ENCODE measurements around the gene GIMAP4. TPM values are rescaled to one million over a fixed set of nuclear protein-coding genes. Genes with fewer than 3 reads are reported as not detected.
A peak's percentile ranks its signal among the peaks of the same experiment; 100 is the strongest.
"Not testable (repeated sequence)": the region's sequence is repeated elsewhere in the genome, so short reads cannot be mapped to it uniquely, and the experiment has no call there.

Gene GIMAP4
- total RNA-seq, result 100 to 1,000 TPM; 202 to 336 TPM

GRCh38 chr7:150567169-150567568 is at the start of gene GIMAP4:
Gene GIMAP4 (plus strand): TSS chr7:150567390. CDS start chr7:150569902, 2,512 bp downstream.
- Mint-ChIP-seq H3K27ac (peak within 1 kb of the TSS; percentile 88 to 99), H3K9me3 (peaks cover 12 to 19% of the 10 kb centered on the region in 2 donors), H3K36me3 (peaks cover 57 to 69% of the 10 kb centered on the region in 2 donors)
- DNase-seq (ENCODE audit: low spot score in 2 of 2), result no peak
- ATAC-seq, result peak in 1 of 2 donors; percentile 61

- Mint-ChIP-seq H3K36me3 (peaks cover 48 to 69% of the 10 kb centered on the region in 2 donors), H3K27ac (peak overlapping the region; percentile 88 to 96), H3K9me3 (no peaks in the 10 kb centered on the region)
- DNase-seq (ENCODE audit: low spot score in 2 of 2) (no peak), ATAC-seq (no peak)
Measured at GRCh38 chr7:150519310-150519709, 47.9 kb upstream of the GIMAP4 start.

GRCh38 chr7:150520145-150520544 is 47.0 kb upstream of the GIMAP4 start:
- ATAC-seq (peak; percentile 46 to 69), DNase-seq (ENCODE audit: low spot score in 2 of 2) (peak; percentile 40 to 71)
- Mint-ChIP-seq H3K9me3 (peaks cover 4 to 5% of the 10 kb centered on the region in 2 donors), H3K27ac (peak overlapping the region; percentile 88 to 96), H3K36me3 (peaks cover 46 to 71% of the 10 kb centered on the region in 2 donors)

- H3K27ac Mint-ChIP-seq, result peak overlapping the region in 1 of 2 donors; percentile 96
- not testable (repeated sequence) for DNase-seq (ENCODE audit: low spot score in 2 of 2); ATAC-seq
- H3K9me3 Mint-ChIP-seq, result peaks cover 10 to 22% of the 10 kb centered on the region in 2 donors
- peaks cover 54 to 78% of the 10 kb centered on the region in 2 donors for H3K36me3 Mint-ChIP-seq
Measured at GRCh38 chr7:150522931-150523330, 44.3 kb upstream of the GIMAP4 start.

DNA sequence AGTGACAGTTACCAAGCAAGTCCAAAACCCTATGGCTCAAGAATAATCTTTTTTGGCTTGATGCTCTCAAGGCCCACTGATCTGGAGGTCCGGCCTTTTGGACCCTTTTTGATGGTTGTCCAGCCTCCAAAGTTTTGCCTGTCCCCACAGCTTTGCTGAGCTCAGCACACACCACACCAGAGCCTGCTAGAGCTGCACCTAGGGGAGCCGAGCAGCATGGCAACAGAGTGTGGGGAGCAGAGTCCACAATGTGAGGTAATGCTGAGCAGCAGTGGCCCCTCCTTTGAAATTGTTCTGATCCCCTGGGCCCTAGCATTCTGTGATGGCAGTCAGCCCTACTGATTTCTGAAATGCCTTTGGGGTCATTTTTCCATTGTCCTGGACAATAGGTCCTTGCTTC is 43.2 kb upstream of the GIMAP4 start:
- ATAC-seq, result peak; percentile 65 to 71

DNA sequence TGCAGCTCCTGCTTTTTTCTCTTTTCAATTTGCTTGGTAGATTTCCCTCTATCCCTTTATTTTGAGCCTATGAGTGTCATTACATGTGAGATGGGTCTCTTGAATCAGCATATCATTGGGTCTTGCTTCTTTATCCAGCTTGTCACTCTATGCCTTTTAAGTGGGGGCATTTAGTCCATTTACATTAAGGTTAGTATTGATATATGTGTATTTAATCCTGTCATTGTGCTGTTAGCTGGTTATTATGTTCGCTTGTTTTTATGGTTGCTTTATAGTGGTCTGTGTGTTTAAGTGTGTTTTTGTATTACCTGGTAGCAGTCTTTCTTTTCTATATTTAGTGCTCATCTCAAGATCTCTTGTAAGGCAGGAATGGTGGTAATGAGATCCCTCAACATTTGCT is 35.5 kb upstream of the GIMAP4 start:
- Mint-ChIP-seq H3K9me3 (peaks cover 51 to 65% of the 10 kb centered on the region in 2 donors), H3K36me3 (peaks cover 61 to 76% of the 10 kb centered on the region in 2 donors), H3K27ac (no peak overlapping the region)
- DNase-seq (ENCODE audit: low spot score in 2 of 2) (no peak), ATAC-seq (no peak)

More for the DNA sequence above, 43.2 kb upstream of the GIMAP4 start:
- peak overlapping the region in 1 of 2 donors; percentile 96 for H3K27ac Mint-ChIP-seq
- DNase-seq (ENCODE audit: low spot score in 2 of 2), result no peak
- H3K36me3 Mint-ChIP-seq, result peaks cover 61 to 79% of the 10 kb centered on the region in 2 donors
- H3K9me3 Mint-ChIP-seq, result peaks cover 19 to 33% of the 10 kb centered on the region in 2 donors

GRCh38 chr7:150538259-150538658 is 28.9 kb upstream of the GIMAP4 start:
- H3K9me3 Mint-ChIP-seq, result peaks cover 30 to 69% of the 10 kb centered on the region in 2 donors
- ATAC-seq (no peak), DNase-seq (ENCODE audit: low spot score in 2 of 2) (no peak)
- H3K36me3 Mint-ChIP-seq, result peaks cover 54 to 80% of the 10 kb centered on the region in 2 donors
- no peak overlapping the region for H3K27ac Mint-ChIP-seq

DNA sequence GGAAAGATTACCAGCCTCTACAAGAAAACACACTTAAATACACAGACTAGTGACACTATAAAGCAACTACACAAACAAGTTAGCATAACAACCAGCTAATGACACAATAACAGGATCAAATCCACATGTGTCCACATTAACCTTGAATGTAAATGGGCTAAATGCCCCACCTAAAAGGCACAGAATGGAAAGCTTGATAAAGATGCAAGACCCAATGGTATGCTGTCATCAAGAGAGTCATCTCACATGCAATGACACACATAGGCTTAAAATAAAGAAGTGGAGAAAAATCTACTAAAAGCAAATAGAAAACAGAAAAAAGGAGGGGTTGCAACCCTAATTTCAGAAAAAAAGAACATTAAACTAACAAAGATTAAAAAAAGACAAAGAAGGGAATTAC is 14.0 kb upstream of the GIMAP4 start:
- ATAC-seq (peak in 1 of 2 donors; percentile 60), DNase-seq (ENCODE audit: low spot score in 2 of 2) (no peak)
- H3K27ac Mint-ChIP-seq, result peak overlapping the region in 1 of 2 donors; percentile 82
- peaks cover 22 to 50% of the 10 kb centered on the region in 2 donors for H3K9me3 Mint-ChIP-seq
- H3K36me3 Mint-ChIP-seq, result peaks cover 48 to 75% of the 10 kb centered on the region in 2 donors

DNA sequence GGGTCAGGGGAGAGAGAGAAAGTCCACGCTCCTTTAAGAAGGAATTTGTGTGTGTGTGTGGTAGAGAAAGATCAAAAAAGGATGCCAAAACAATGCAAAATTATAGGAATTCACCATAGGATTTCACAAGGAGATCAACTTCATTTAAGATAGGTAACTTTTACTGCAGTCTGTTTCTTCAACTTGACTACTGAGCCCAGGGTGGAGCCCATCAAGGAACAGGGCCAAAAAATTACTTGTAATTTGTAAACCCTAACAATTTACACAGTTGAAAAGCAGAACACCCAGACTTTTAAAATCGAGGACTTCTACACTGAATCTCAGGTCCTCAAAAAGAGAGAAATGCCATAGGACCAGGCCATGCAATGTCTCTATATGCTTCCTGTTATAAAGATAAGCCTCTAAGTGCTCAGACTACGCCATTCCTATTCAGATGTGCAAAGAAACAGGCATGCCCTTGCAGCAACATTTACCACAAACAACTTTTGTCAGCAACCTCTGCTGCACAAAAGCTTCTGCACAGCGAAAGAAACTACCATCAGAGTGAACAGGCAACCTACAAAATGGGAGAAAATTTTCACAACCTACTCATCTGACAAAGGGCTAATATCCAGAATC is 10.6 kb upstream of the GIMAP4 start:
- DNase-seq (ENCODE audit: low spot score in 2 of 2) (no peak), ATAC-seq (peak; percentile 71 to 75)
- Mint-ChIP-seq H3K27ac (peak overlapping the region; percentile 84 to 88), H3K36me3 (peaks cover 45 to 77% of the 10 kb centered on the region in 2 donors), H3K9me3 (peaks cover 28 to 53% of the 10 kb centered on the region in 2 donors)

DNA sequence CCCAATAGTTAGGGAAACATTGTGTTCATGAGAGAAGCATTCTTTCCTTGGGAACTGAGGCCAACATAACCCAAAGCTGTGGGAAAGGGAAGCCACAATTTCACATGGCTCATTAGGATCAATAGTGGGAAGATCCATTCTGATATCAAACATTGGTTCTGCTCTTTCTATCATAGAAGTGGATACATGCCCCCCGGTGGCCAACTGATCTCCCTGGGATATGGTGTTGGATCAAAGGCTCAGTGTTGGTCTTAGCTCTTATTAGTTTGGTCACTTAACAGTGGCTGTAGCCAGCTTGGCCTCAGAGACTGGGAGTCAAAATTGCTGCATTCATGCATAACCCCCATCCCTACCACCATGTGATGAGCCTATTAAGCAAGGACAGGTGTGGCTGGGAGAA is 6.7 kb upstream of the GIMAP4 start:
- peak overlapping the region; percentile 59 to 88 for H3K27ac Mint-ChIP-seq
- H3K36me3 Mint-ChIP-seq, result peaks cover 26 to 60% of the 10 kb centered on the region in 2 donors
- ATAC-seq (peak in 1 of 2 donors; percentile 21), DNase-seq (ENCODE audit: low spot score in 2 of 2) (no peak)
- peaks cover 11 to 23% of the 10 kb centered on the region in 2 donors for H3K9me3 Mint-ChIP-seq

- peak overlapping the region in 1 of 2 donors; percentile 88 for H3K27ac Mint-ChIP-seq
- ATAC-seq, result no peak
- DNase-seq (ENCODE audit: low spot score in 2 of 2), result no peak
- peaks cover 11 to 19% of the 10 kb centered on the region in 2 donors for H3K9me3 Mint-ChIP-seq
- peaks cover 31 to 65% of the 10 kb centered on the region in 2 donors for H3K36me3 Mint-ChIP-seq
Measured at GRCh38 chr7:150562919-150563318, 4.3 kb upstream of the GIMAP4 start.

DNA sequence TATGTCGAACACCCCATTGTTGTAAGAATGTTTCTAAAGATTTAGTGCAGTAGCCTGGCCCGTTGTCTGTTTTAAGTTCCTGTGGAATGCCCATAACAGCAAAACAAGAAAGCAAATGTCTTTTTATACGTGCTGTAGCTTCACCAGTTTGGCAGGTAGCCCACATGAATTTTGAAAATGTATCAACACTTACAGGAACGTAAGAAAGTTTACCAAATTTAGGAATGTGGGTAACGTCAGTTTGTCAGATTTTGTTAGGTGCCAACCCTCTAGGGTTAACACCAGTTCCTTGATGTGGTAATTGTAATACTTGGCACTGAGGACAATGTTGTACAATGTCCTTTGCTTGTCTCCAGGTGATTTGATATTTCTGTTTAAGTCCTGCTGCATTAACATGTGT is 3.2 kb upstream of the GIMAP4 start:
- DNase-seq (ENCODE audit: low spot score in 2 of 2), result no peak
- peak; percentile 68 to 79 for ATAC-seq

DNA sequence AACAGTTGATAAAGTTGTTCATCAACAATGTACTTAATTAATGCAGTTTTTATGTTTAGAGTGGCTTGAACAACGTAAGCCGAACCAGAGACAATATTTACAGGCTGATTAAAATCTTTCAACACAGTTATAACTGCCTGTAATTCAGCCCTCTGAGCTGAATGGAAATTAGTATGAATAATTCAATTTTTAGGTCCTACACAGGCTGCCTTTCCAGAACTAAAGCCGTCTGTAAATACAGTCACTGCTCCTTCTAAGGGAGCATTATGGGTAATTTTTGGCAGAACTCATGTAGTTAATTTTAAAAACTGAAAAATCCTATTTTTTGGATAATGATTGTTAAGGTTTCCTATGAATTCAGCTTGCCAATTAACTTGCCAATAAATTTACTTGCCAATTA is 2.6 kb upstream of the GIMAP4 start:
- Mint-ChIP-seq H3K9me3 (peaks cover 21 to 28% of the 10 kb centered on the region in 2 donors), H3K27ac (peak overlapping the region; percentile 82 to 88), H3K36me3 (peaks cover 44 to 69% of the 10 kb centered on the region in 2 donors)
- peak in 1 of 2 donors; percentile 14 for ATAC-seq
- no peak for DNase-seq (ENCODE audit: low spot score in 2 of 2)

More for the DNA sequence above, 3.2 kb upstream of the GIMAP4 start:
- Mint-ChIP-seq H3K9me3 (peaks cover 15 to 23% of the 10 kb centered on the region in 2 donors), H3K36me3 (peaks cover 38 to 68% of the 10 kb centered on the region in 2 donors), H3K27ac (peak overlapping the region; percentile 82 to 88)

DNA sequence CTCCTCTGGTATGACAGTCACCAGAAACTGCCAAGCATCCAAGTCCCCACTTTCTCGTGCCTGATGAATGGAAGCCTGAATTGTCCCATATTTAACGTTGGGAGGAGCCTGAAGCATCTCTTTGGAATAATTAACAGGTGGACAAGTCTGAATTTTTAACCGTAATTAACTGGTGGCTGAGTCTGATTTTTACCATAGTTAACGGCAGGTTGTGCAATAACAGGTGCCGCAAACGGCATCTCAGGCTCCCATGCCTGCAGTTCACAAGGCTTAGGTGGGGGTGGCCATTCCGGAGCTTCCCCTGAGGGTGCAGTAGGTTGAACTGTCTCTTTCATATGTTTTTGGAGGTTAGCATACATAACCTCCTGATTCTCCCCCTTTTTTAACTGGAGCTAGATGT is 2.0 kb upstream of the GIMAP4 start:
- ATAC-seq (no peak), DNase-seq (ENCODE audit: low spot score in 2 of 2) (no peak)
- peak overlapping the region; percentile 88 to 96 for H3K27ac Mint-ChIP-seq

GRCh38 chr7:150566123-150566522 is 1.1 kb upstream of the GIMAP4 start:
- no peak for DNase-seq (ENCODE audit: low spot score in 2 of 2)
- H3K27ac Mint-ChIP-seq, result peak overlapping the region; percentile 88 to 99
- peaks cover 15 to 21% of the 10 kb centered on the region in 2 donors for H3K9me3 Mint-ChIP-seq
- no peak for ATAC-seq
- H3K36me3 Mint-ChIP-seq, result peaks cover 52 to 69% of the 10 kb centered on the region in 2 donors

More for the DNA sequence above, 2.0 kb upstream of the GIMAP4 start:
- Mint-ChIP-seq H3K9me3 (peaks cover 19 to 26% of the 10 kb centered on the region in 2 donors), H3K36me3 (peaks cover 46 to 69% of the 10 kb centered on the region in 2 donors)

- Mint-ChIP-seq H3K9me3 (peaks cover 15 to 19% of the 10 kb centered on the region in 2 donors), H3K27ac (peak overlapping the region; percentile 88 to 99), H3K36me3 (peaks cover 56 to 69% of the 10 kb centered on the region in 2 donors)
- peak; percentile 36 to 62 for ATAC-seq
- no peak for DNase-seq (ENCODE audit: low spot score in 2 of 2)
Measured at GRCh38 chr7:150566572-150566971, 618 bp upstream of the GIMAP4 start.

- Mint-ChIP-seq H3K9me3 (peaks cover 19 to 25% of the 10 kb centered on the region in 2 donors), H3K36me3 (peaks cover 64 to 70% of the 10 kb centered on the region in 2 donors), H3K27ac (peak overlapping the region; percentile 88 to 99)
- ATAC-seq (peak; percentile 4 to 17), DNase-seq (ENCODE audit: low spot score in 2 of 2) (no peak)
Measured at GRCh38 chr7:150567871-150568301, 696 bp downstream of the GIMAP4 start.
